Heart left ventricle (tissue), 13 donors: ENCODE data around the gene CRACR2A.

Source experiments
- CTCF ChIP-seq, 12 donors: fragments of 200-600 bp; sonication (generic) in 4 of 12; IDR thresholded peaks; one replicate each; pipeline versions ENCODE4 v1.5.0 to v1.8.0; 2018 to 2022; ENCODE audit warnings: antibody characterized with exemption in 12 of 12, mild to moderate bottlenecking in 5 of 12
- POLR2A ChIP-seq, 2 donors: fragments of 450-650 bp; IDR thresholded peaks; one replicate each; pipeline ENCODE4 v1.6.1; 2017; ENCODE audit warnings: antibody characterized with exemption in 2 of 2, mild to moderate bottlenecking in 2 of 2, moderate library complexity in 2 of 2
- donor health status: ischemic (EF 13 %, LVEDD 7.1; RV severe dilation, severe dysfunction).
- donor health status: DM: no; HTN: yes; CAD: no.
- donor health status: DM: no; HTN: no; CAD: no.
- donor health status: ischemic (EF 25% LVEDD 6.9; RV normal size, moderate dysfunction).
- donor health status: ischemic (EF 25% LVEDD 5.7; RV mildly dilated, moderate dysfunction).
- donor health status: ischemic (EF 35%, LVEDD 5.7; RV mildly dilated, moderate dysfunction).
- donor health status: nonischemic (EF 11% LVEDD 7.7; RV severe dilation, severe dysfunction).
- donor health status: DM: yes; HTN: yes; CAD: no.
- donor health status: PGD.
- donor health status: ischemic (EF 29% LVEDD 5.4; RV normal size, mild dysfunction).
- donor health status: nonischemic (EF 23%, LVEDD 6.1; RV moderate dilation, normal function).

- no peak for TF ChIP-seq CTCF (IDR thresholded peaks at IDR 0.05)
- no peak for TF ChIP-seq POLR2A (IDR thresholded peaks at IDR 0.05)
Observed at GRCh38 chr12:3593906-3594483, 158.9 kb downstream of the CRACR2A start.
